Testis (tissue), 2 donors: ENCODE measurements around the gene NDRG2.

Source experiments
- POLR2A ChIP-seq: fragments of 450-650 bp; IDR thresholded peaks from one replicate; pipeline ENCODE4 v1.6.1; 2017; ENCODE audit warnings: antibody characterized with exemption, mild to moderate bottlenecking, moderate library complexity
- TF ChIP-seq, protein P1 (sequence below), 3 experiments: fragments of 450-650 bp in 2 of 3; fragments of 200-600 bp in 1 of 3; sonication (generic) in 1 of 3; IDR thresholded peaks; one replicate each; pipeline ENCODE4 v1.5.1; 2016 to 2019; ENCODE audit warnings: antibody characterized with exemption in 3 of 3, mild to moderate bottlenecking in 2 of 3, moderate library complexity in 1 of 3

DNA sequence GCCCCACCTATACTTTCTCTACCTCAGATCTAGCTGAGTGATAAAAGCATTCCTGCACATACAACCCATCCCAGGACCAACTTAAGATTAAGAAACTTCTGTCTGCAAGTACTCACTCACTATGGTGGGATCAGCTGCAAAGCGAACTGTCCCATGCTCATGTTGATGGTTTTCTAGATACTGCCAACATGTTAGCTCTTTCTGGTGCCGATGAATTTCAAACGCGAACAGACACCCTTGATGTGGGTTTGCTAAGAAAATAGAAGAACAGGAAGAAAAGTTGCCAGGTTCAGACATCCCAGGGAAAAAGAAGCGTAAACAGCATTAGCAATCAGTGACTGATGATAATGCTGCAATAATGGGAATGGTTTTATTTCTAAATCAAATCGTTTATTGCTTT, 27.3 kb downstream of the NDRG2 start:
- TF ChIP-seq, protein P1, sequence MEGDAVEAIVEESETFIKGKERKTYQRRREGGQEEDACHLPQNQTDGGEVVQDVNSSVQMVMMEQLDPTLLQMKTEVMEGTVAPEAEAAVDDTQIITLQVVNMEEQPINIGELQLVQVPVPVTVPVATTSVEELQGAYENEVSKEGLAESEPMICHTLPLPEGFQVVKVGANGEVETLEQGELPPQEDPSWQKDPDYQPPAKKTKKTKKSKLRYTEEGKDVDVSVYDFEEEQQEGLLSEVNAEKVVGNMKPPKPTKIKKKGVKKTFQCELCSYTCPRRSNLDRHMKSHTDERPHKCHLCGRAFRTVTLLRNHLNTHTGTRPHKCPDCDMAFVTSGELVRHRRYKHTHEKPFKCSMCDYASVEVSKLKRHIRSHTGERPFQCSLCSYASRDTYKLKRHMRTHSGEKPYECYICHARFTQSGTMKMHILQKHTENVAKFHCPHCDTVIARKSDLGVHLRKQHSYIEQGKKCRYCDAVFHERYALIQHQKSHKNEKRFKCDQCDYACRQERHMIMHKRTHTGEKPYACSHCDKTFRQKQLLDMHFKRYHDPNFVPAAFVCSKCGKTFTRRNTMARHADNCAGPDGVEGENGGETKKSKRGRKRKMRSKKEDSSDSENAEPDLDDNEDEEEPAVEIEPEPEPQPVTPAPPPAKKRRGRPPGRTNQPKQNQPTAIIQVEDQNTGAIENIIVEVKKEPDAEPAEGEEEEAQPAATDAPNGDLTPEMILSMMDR (IDR thresholded peaks at IDR 0.05): no peak
- no peak for TF ChIP-seq POLR2A
